HAP-1 (cell line): ENCODE results near the gene ACOT13.
"Not testable (repeated sequence)": the region's sequence is repeated elsewhere in the genome, so short reads cannot be mapped to it uniquely, and the experiment has no call there.

Source experiments
- DNase-seq, 2 experiments: peaks; one replicate each; pipeline ENCODE4 v3.0.0-alpha.2; 2016 to 2020; ENCODE audit warnings: low spot score in 2 of 2
- H3K27me3 ChIP-seq: fragments of 250-450 bp; sonication (Bioruptor Pico); 2 replicates; pipeline ENCODE4 v1.5.1; 2020; ENCODE audit warnings: low read depth, mild to moderate bottlenecking, moderate library complexity
- H3K36me3 ChIP-seq: fragments of 250-450 bp; sonication (Bioruptor Pico); replicated peaks from 2 replicates; pipeline ENCODE4 v1.5.1; 2020; ENCODE audit warnings: mild to moderate bottlenecking
- H3K4me1 ChIP-seq: fragments of 250-450 bp; sonication (Bioruptor Pico); 2 replicates; pipeline ENCODE4 v1.5.1; 2020; ENCODE audit warnings: mild to moderate bottlenecking
- H3K4me3 ChIP-seq: fragments of 250-450 bp; sonication (Bioruptor Pico); 2 replicates; pipeline ENCODE4 v1.5.1; 2020; ENCODE audit warnings: mild to moderate bottlenecking, moderate library complexity
- H3K9me3 ChIP-seq: fragments of 250-450 bp; sonication (Bioruptor Pico); 2 replicates; pipeline ENCODE4 v1.5.1; 2020; ENCODE audit warnings: mild to moderate bottlenecking, moderate library complexity
- in situ Hi-C: fragments of 300-500 bp; cut with MboI; formaldehyde crosslinking; loops from 3 replicates; pipeline ENCODE4 v1.14.3; 2020; ENCODE audit warnings: low sequenced_read_pairs, inconsistent platforms, mixed read lengths

Gene ACOT13

DNA sequence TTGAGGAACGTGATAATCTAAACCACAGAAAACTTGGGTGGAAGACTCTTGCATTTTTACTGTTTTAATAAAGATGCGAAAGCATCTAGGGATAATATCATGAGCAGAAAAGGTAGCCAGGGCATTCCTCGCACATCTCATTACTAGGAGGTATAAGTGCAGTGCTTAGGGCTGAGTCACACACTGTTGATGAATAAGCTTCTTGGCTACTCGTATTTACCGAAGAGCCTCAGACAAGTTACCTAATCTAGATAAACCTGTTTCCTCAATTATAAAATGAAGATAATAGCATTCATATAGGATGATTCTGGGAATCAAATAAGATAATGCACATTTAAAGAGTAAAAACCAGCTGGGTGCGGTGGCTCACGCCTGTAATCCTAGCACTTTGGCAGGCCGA, 20.1 kb upstream of the ACOT13 start:
- no peaks in the 10 kb centered on the region for H3K9me3 ChIP-seq
- H3K4me3 ChIP-seq, result no peak overlapping the region
- DNase-seq, result no peak
- H3K36me3 ChIP-seq, result peaks cover 12% of the 10 kb centered on the region
- in situ Hi-C loops, result no loop called here
- no peaks in the 10 kb centered on the region for H3K27me3 ChIP-seq
- peaks cover 7% of the 10 kb centered on the region; the same call in 1 of the 2 replicates for H3K4me1 ChIP-seq

DNA sequence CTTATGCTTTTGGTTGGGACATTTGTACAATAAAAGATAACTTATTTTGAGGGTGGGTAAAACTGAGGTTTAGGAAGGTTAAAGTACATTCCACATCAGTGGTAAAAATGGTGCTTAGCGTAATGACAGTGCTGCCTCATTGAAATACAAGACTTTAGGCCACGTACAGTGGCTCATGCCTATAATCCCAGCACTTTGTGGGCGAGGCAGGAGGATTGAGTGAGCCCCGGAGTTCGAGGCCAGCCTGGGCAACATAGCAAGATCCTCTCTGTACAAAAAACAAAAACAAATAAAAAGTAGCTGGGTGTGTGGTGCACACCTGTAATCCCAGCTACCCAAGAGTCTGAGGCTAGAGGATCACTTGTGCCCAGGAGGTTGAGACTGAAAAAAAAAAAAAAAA, 18.6 kb upstream of the ACOT13 start:
- no peak for DNase-seq
- H3K27me3 ChIP-seq, result no peaks in the 10 kb centered on the region
- no peak overlapping the region for H3K4me3 ChIP-seq
- H3K9me3 ChIP-seq, result no peaks in the 10 kb centered on the region
- peaks cover 24% of the 10 kb centered on the region for H3K36me3 ChIP-seq
- peaks cover 7% of the 10 kb centered on the region; the same call in 1 of the 2 replicates for H3K4me1 ChIP-seq
- in situ Hi-C loops, result no loop called here

DNA sequence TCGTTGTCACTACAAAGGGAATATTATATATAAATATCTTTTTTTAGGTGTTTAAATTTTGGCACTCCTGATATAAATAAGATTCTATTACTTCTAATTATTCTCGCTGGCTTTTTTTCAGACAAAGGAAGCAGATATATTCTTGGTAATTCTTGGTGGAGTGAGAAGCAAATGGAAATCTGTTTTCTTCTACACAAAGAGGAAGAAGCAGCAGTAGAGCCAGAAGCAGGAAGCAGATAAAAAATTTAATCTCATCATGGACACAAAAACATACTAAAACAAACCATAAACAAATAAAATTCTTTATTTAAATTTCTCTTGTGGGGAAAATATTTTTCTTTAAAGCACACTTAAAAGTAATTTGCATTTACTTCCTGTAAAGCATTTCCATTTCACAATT, 17.2 kb upstream of the ACOT13 start:
- H3K9me3 ChIP-seq, result no peaks in the 10 kb centered on the region
- H3K27me3 ChIP-seq, result no peaks in the 10 kb centered on the region
- peaks cover 31% of the 10 kb centered on the region for H3K36me3 ChIP-seq
- no peak overlapping the region for H3K4me3 ChIP-seq
- H3K4me1 ChIP-seq, result peaks cover 7% of the 10 kb centered on the region; the same call in 1 of the 2 replicates
- no peak for DNase-seq
- in situ Hi-C loops, result no loop called here

DNA sequence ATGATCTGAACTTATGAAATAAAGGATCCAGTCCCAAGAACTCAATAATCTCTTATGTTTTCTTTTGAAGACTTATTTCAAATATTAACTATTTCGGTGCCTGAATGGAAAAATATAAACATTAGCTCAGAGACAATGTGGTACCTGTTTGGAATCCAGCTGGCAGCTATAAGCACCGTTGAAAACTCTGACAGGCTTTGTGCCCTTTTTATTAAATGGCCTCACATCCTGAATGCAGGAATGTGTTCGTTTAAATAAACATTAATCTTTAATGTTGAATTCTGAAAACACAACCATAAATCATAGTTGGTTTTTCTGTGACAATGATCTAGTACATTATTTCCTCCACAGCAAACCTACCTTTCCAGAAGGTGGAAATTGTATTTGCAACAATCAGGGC, 16.5 kb upstream of the ACOT13 start:
- Histone ChIP-seq H3K4me1 (0 out of 2 replicates have a peak, but pooled peaks cover under 1% of the 10 kb centered on the region), H3K27me3 (no peaks in the 10 kb centered on the region), H3K4me3 (no peak overlapping the region), H3K9me3 (no peaks in the 10 kb centered on the region), H3K36me3 (peaks cover 31% of the 10 kb centered on the region)
- DNase-seq, result no peak
- in situ Hi-C loops, result no loop called here

DNA sequence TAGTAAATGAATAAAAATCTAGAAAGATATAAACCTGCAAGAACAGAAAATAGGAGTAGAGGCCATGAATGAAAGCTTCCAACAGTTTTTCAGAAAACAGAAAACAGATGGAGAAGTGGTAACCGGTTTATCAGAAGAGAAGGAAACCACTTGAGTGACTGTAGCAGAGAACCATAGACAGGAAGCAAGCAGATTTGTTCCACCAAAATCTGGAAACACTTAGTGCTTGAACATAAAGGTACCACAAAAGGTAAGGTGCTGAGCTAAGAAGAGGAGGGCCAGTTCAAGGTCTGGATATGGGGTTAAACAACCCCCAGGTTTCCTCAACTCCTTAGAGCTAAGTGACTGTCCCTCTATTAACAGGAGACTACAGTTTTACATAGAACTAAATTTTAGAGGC, 11.7 kb upstream of the ACOT13 start:
- H3K4me1 ChIP-seq, result no peaks in the 10 kb centered on the region

DNA sequence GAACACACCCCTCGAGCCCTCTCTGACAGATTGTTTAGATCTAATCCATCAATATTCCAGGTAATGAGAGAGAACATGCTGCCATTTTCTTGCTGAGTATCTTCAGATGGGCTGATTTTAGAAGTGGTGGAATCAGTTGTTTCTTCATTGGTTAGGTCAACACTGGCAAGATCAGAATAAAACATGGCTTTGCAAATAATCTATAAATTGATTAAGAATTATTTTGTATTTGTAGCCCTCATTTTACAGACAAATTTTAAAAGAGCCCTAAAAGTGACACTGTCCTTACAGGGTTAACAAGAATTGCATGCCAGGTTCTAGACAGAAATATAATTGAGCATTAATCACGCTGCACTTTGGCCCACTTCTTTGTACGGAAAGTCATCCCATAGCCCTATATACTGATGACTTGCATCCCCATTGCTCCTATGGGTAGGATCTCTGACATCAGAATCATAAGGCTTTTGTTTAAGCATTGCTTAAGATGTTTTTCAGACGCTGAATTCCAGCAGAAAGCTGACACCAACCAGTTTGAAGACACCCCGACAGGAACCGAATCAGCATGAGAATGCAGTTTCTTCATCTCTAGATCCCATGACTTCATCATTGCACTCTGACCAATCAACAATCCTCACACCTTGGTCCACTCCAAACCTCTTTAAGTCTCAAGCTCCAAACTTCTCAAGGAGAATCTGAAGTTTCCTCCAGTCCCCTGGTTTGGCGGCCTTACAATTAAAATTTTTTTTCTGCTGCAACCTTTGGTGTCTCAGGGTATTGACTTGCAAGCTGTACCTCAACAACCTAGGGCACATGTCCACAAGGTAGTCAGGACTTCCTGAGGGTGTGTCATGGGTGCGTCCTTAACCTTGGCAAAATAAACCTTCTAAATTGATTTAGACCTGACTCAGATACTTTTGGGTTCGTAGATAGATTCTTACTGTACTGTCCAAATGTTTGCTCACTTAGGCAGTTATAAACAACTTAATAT, 8.0 kb upstream of the ACOT13 start:
- in situ Hi-C loops, result no loop called here
- Histone ChIP-seq H3K36me3 (peaks cover 16% of the 10 kb centered on the region), H3K4me3 (no peak overlapping the region), H3K9me3 (no peaks in the 10 kb centered on the region), H3K4me1 (no peaks in the 10 kb centered on the region), H3K27me3 (no peaks in the 10 kb centered on the region)
- DNase-seq, result no peak

More for the DNA sequence above, 11.7 kb upstream of the ACOT13 start:
- no peak for DNase-seq
- no peaks in the 10 kb centered on the region for H3K9me3 ChIP-seq
- H3K27me3 ChIP-seq, result no peaks in the 10 kb centered on the region
- in situ Hi-C loops, result no loop called here
- no peak overlapping the region for H3K4me3 ChIP-seq
- peaks cover 33% of the 10 kb centered on the region for H3K36me3 ChIP-seq

DNA sequence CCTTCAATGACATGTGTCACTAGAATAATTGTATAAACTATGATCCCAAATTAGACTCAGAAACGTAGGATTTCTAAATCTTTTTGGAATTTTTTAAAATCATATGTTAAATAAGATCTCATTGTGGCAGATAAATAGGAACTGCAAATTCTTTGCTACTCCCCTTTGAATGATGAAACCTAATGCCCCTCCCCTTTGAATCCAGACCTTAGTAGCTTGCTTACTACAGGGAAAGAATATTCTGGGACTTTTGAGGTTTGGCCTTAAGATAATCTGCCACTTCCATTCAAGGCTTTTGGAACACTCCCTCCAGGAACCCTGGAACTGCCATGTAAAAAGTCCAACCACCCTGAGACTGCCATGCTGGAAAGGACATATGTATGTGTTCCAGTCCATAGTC, 7.3 kb upstream of the ACOT13 start:
- no peaks in the 10 kb centered on the region for H3K27me3 ChIP-seq
- H3K4me1 ChIP-seq, result no peaks in the 10 kb centered on the region
- in situ Hi-C loops, result no loop called here
- peaks cover 15% of the 10 kb centered on the region for H3K36me3 ChIP-seq
- DNase-seq, result no peak
- H3K4me3 ChIP-seq, result no peak overlapping the region
- H3K9me3 ChIP-seq, result no peaks in the 10 kb centered on the region

DNA sequence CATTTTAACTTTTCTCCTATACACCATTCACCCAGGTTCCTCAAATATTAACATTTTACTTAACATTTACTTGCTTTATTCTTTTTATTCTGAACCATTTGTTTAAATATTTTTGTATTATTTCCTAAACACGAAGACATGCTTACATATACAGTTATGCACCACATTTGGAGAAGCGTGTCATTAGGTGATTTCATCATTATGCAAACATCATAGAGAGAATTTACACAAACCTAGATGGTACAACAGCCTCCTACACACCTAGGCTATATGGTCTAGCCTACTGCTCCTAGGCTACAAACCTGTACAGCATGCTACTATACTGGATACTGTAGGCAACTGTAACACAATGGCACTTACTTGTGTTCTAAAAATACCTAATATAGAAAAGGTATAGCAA, 6.8 kb upstream of the ACOT13 start:
- Histone ChIP-seq H3K4me3 (no peak overlapping the region), H3K9me3 (no peaks in the 10 kb centered on the region), H3K36me3 (peaks cover 17% of the 10 kb centered on the region), H3K27me3 (no peaks in the 10 kb centered on the region), H3K4me1 (peaks cover under 1% of the 10 kb centered on the region)
- in situ Hi-C loops, result no loop called here
- DNase-seq, result no peak

DNA sequence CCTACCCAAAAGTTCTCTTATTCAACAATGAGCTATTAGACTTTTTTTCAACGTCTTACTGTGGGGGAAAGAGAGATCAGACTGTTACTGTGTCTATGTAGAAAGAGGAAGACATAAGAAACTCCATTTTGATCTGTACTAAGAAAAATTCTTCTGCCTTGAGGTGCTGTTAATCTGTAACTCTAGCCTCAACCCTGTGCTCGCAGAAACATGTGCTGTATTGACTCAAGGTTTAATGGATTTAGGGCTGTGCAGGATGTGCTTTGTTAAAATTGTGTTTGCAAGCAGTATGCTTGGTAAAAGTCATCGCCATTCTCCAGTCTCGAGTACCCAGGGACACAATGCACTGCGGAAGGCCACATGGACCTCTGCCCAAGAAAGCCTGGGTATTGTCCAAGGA, 5.1 kb upstream of the ACOT13 start:
- H3K36me3 ChIP-seq, result peaks cover 26% of the 10 kb centered on the region
- DNase-seq, H3K9me3 ChIP-seq, H3K27me3 ChIP-seq, in situ Hi-C loops, H3K4me3 ChIP-seq, H3K4me1 ChIP-seq: not testable (repeated sequence)

DNA sequence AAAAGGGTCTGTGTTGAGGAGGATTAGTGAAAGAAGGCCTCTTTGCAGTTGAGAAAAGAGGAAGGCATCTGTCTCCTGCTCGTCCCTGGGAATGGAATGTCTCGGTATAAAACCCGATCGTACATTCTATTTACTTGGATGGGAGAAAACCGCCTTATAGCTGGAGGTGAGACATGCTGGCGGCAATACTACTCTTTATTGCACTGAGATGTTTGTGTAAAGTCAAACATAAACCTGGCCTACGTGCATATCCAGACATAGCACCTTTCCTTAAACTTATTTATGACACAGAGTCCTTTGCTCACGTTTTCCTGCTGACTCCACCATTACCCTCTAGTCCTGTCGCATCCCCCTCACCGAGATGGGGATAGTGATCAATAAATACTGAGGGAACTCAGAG, 4.6 kb upstream of the ACOT13 start:
- H3K4me3 ChIP-seq, result no peak overlapping the region
- no peaks in the 10 kb centered on the region for H3K9me3 ChIP-seq
- H3K36me3 ChIP-seq, result peaks cover 26% of the 10 kb centered on the region
- H3K27me3 ChIP-seq, result no peaks in the 10 kb centered on the region
- H3K4me1 ChIP-seq, result peaks cover 8% of the 10 kb centered on the region
- in situ Hi-C loops, result no loop called here
- DNase-seq, result no peak

DNA sequence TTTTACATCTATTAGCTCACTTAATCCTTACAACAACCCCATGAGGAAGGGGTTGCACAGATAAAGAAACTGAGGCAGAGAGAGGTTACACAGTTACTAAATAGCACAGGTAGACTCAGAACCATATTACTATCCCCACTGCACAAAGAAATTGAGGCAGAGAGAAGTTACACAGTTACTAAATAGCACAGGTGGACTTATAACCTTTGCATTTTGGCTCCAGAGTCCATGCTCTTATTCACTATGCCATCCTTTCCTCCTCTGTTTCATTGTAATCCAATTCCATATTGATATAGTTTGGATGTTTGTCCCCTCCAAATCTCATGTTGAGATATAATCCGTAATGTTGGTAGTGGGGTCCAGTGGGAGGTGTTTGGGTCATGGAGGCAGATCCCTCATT, 3.7 kb upstream of the ACOT13 start:
- H3K4me3 ChIP-seq, result no peak overlapping the region
- no peaks in the 10 kb centered on the region for H3K9me3 ChIP-seq
- peaks cover 14% of the 10 kb centered on the region for H3K4me1 ChIP-seq
- no peak for DNase-seq
- peaks cover 19% of the 10 kb centered on the region for H3K36me3 ChIP-seq
- H3K27me3 ChIP-seq, result no peaks in the 10 kb centered on the region
- in situ Hi-C loops, result no loop called here

DNA sequence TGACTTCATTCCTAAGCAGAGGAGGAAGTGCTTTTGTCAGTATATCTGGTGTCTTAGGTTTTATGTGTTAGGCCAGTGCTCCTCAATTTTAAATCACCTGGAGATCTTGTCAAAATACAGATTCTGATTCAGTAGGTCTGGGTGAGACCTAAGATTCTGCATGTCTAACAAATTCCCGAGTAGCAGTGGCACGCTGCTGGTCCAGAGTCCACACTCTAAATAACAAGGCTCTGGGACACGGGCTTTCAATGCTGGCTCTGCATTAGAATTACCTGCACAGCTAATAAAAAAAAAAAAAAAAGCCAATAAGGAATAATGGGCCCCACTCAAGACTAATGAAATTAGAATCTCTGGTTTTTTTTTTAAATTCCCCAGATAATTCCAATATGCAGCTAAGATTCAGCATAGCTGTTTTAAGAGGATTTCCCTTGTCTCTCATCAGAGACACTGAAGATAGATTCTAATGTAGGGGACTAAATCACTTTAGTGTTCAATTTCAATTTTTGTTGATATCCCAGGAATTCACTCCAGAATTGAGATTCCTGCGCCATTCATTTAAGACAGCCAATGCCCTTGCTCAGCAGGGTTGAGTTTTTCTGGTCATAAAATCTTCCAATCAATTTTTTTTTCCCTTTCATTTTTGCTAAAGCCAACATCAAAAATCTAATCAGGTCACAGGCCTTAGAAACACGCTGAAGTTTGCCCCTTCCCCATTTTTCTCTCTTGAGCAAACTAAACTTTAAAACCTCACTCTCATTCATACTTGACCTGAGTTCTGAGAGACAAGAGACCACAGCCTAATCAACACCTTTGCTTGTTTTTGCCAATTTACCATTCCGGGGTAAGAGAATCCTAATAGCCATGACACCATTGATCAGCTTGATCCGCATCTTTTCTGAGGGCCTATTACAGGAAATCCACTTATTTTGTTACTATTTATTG, 2.6 kb upstream of the ACOT13 start:
- H3K9me3 ChIP-seq, result no peaks in the 10 kb centered on the region
- H3K4me1 ChIP-seq, result peaks cover 14% of the 10 kb centered on the region
- no peak for DNase-seq
- H3K36me3 ChIP-seq, result peaks cover 18% of the 10 kb centered on the region
- in situ Hi-C loops, result no loop called here
- H3K27me3 ChIP-seq, result no peaks in the 10 kb centered on the region
- H3K4me3 ChIP-seq, result no peak overlapping the region

DNA sequence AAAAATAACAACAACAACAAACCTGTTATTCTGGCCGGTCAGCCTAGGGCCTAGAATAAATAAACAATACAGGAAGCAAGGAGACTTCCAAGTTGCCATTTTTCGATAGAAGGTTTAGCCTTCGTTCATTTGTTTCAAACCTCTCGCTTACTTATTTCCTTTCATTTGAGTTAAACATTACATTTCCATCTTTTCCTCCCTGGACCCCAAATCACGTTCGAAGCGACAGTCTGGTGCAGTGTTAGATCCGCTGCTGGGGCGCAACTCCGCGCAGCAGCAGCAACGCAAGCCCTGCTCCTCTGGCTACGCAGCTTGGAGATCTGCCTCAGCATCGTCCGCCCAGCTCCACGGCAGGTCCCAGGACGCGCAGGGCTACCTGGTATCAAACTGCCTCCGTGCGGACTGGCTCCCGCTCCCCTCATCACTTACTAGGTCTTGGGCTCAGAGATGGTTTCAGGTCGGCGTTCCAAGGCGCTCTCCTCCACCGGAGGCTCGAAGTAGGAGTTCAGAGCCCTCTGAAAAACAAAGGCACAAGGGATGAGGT, 708 bp upstream of the ACOT13 start:
- DNase-seq, result peak in 1 of 2 experiments; percentile 41
- H3K36me3 ChIP-seq, result peaks cover 16% of the 10 kb centered on the region
- no peaks in the 10 kb centered on the region for H3K9me3 ChIP-seq
- H3K27me3 ChIP-seq, result no peaks in the 10 kb centered on the region
- H3K4me1 ChIP-seq, result peaks cover 14% of the 10 kb centered on the region
- H3K4me3 ChIP-seq, result peak overlapping the region; percentile 94
- in situ Hi-C loops, result no loop called here
